ENCODE results near the gene ZC3HAV1.

- TF ChIP-seq YY1 (IDR thresholded peaks at IDR 0.05; ENCODE audit: insufficient read depth, insufficient read length), result no peak
- no peak for TF ChIP-seq SUZ12 (IDR thresholded peaks at IDR 0.05; ENCODE audit: extremely low read depth, insufficient read depth, insufficient read length)
Measured at GRCh38 chr7:139049111-139049510, 60.4 kb downstream of the ZC3HAV1 start.
